HG03066 (cell line): ENCODE results near the gene GIT1.

Source experiments
- ATAC-seq: cut with Tn5 transposase; IDR thresholded peaks from one replicate; pipeline ENCODE4 v1.9.1; 2021; ENCODE audit warnings: low read depth; ENCODE audit not compliant: unreplicated experiment

Gene GIT1

GRCh38 chr17:29589524-29590410 is at the start of gene GIT1:
Gene GIT1, minus strand, starts transcription at chr17:29589648. Its CDS starts 270 bp downstream, at chr17:29589378.
- peak; percentile 48 for ATAC-seq

- ATAC-seq: no peak
Observed at GRCh38 chr17:29633886-29634285, 44.4 kb upstream of the GIT1 start.

- no peak for ATAC-seq
Observed at GRCh38 chr17:29630630-29631193, 41.3 kb upstream of the GIT1 start.

- ATAC-seq: no peak
Observed at GRCh38 chr17:29629839-29630238, 40.4 kb upstream of the GIT1 start.

- ATAC-seq: no peak
Observed at GRCh38 chr17:29628644-29629043, 39.2 kb upstream of the GIT1 start.

GRCh38 chr17:29627951-29628350 is 38.5 kb upstream of the GIT1 start:
- no peak for ATAC-seq

GRCh38 chr17:29625037-29625750 is 35.7 kb upstream of the GIT1 start:
- ATAC-seq: no peak

- no peak for ATAC-seq
Observed at GRCh38 chr17:29624586-29624985, 35.1 kb upstream of the GIT1 start.

GRCh38 chr17:29623283-29623647 is 33.8 kb upstream of the GIT1 start:
- no peak for ATAC-seq

GRCh38 chr17:29622337-29623282 is 33.2 kb upstream of the GIT1 start, which contains the start of gene CORO6:
Gene CORO6, minus strand, starts transcription at chr17:29622912. Its CDS starts 1,491 bp downstream, at chr17:29621421.
- peak; percentile 55 for ATAC-seq

GRCh38 chr17:29621751-29622194 is 32.3 kb upstream of the GIT1 start:
- ATAC-seq: no peak

GRCh38 chr17:29620779-29621500 is 31.5 kb upstream of the GIT1 start:
- no peak for ATAC-seq

- no peak for ATAC-seq
Observed at GRCh38 chr17:29620271-29620670, 30.8 kb upstream of the GIT1 start.

- no peak for ATAC-seq
Observed at GRCh38 chr17:29619251-29619650, 29.8 kb upstream of the GIT1 start.

- no peak for ATAC-seq
Observed at GRCh38 chr17:29618272-29619065, 29.0 kb upstream of the GIT1 start.

GRCh38 chr17:29617481-29618271 is 28.2 kb upstream of the GIT1 start:
- peak; percentile 2 for ATAC-seq

- ATAC-seq: peak; percentile 40
Observed at GRCh38 chr17:29617125-29617480, 27.7 kb upstream of the GIT1 start.
